IPS-11a (cell line): Measurements from ENCODE around the gene PSME1.
A peak's percentile ranks its signal among the peaks of the same experiment; 100 is the strongest.

Experiments used
- H3K4me3 ChIP-seq: one replicate; pipeline ENCODE4 v1.5.1; 2013; ENCODE audit warnings: low read depth, low read length, control low read depth

PSME1 gene

GRCh38 chr14:24127673-24128072 lies 8.3 kb upstream of the PSME1 start:
- no peak overlapping the region for H3K4me3 ChIP-seq

- H3K4me3 ChIP-seq, result no peak overlapping the region
These were observed 6.5 kb upstream of the PSME1 start for GRCh38 chr14:24129410-24129998.

- H3K4me3 ChIP-seq, result no peak within 1 kb of the TSS
These were observed 5.6 kb upstream of the PSME1 start, which contains the start of gene FITM1 for GRCh38 chr14:24130380-24130716. Gene FITM1 (plus strand): TSS chr14:24130659. CDS start chr14:24131564, 905 bp downstream.

GRCh38 chr14:24130717-24131548 lies 5.1 kb upstream of the PSME1 start:
- no peak overlapping the region for H3K4me3 ChIP-seq

GRCh38 chr14:24131549-24131966 lies 4.4 kb upstream of the PSME1 start:
- no peak overlapping the region for H3K4me3 ChIP-seq

GRCh38 chr14:24132061-24132685 lies 3.8 kb upstream of the PSME1 start:
- no peak overlapping the region for H3K4me3 ChIP-seq

GRCh38 chr14:24132976-24133375 lies 3.0 kb upstream of the PSME1 start:
- H3K4me3 ChIP-seq, result no peak overlapping the region

- no peak overlapping the region for H3K4me3 ChIP-seq
These were observed 2.3 kb upstream of the PSME1 start for GRCh38 chr14:24133735-24134134.

GRCh38 chr14:24135584-24135833 lies 485 bp upstream of the PSME1 start:
- peak overlapping the region; percentile 76 for H3K4me3 ChIP-seq

- peak overlapping the region; percentile 76 for H3K4me3 ChIP-seq
These were observed 912 bp downstream of the PSME1 start for GRCh38 chr14:24136684-24137528.

GRCh38 chr14:24137529-24138395 lies 1.8 kb downstream of the PSME1 start:
- H3K4me3 ChIP-seq, result no peak overlapping the region

- H3K4me3 ChIP-seq, result no peak overlapping the region
These were observed 2.6 kb downstream of the PSME1 start for GRCh38 chr14:24138396-24139271.

GRCh38 chr14:24139272-24139934 lies 3.4 kb downstream of the PSME1 start:
- H3K4me3 ChIP-seq, result no peak overlapping the region

GRCh38 chr14:24141097-24141880 lies 5.3 kb downstream of the PSME1 start, which contains the start of gene EMC9:
Gene EMC9 (minus strand): TSS chr14:24141591. CDS start chr14:24141304, 287 bp downstream.
- H3K4me3 ChIP-seq, result peak within 1 kb of the TSS; percentile 99

- no peak overlapping the region for H3K4me3 ChIP-seq
These were observed 7.5 kb downstream of the PSME1 start for GRCh38 chr14:24143511-24143910.

- no peak overlapping the region for H3K4me3 ChIP-seq
These were observed 8.5 kb downstream of the PSME1 start for GRCh38 chr14:24144451-24144850.

GRCh38 chr14:24145219-24145618 lies 9.2 kb downstream of the PSME1 start:
- no peak overlapping the region for H3K4me3 ChIP-seq
